Forelimb muscle (tissue), 1 donor: ENCODE results near the gene SCAMP2. TPM values are rescaled to one million over a fixed set of nuclear protein-coding genes. Genes with fewer than 3 reads are reported as not detected.
"Not testable (repeated sequence)": the region's sequence is repeated elsewhere in the genome, so short reads cannot be mapped to it uniquely, and the experiment has no call there.

Experiments used
- DNase-seq: peaks from one replicate; pipeline ENCODE4 v3.0.0-alpha.2; 2013; ENCODE audit warnings: low read depth
- polyA plus RNA-seq: library from polyadenylated mRNA; unstranded; fragments of 120-200 nt; gene quantifications from one replicate; pipeline ENCODE4 v1.2.1, GENCODE V29; 2013; ENCODE audit not compliant: insufficient read length

Gene SCAMP2
- polyA plus RNA-seq, 1 donor = 48.0 TPM

DNA sequence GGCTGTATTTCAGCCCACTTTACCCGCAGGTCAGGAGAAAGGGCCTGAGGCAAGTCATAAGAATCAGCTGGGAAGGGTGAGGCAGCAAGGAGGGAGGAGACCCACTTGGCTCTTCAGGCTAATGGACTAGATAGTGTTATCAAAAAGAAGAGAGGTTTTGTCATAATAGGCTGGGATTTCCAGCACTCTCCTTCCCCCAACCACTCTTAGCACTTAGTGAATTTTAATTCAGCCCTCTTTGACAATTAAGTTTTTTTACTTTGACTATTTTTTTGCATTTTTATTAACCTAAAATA, 17.4 kb upstream of the SCAMP2 start:
- no peak for DNase-seq

- no peak for DNase-seq
Measured at GRCh38 chr15:74889883-74890664, 16.9 kb upstream of the SCAMP2 start, which contains the start of gene MPI. Gene MPI (plus strand): TSS chr15:74890042. CDS start chr15:74890074, 32 bp downstream.

GRCh38 chr15:74889390-74889882, 16.3 kb upstream of the SCAMP2 start:
- no peak for DNase-seq

GRCh38 chr15:74888716-74889115, 15.6 kb upstream of the SCAMP2 start:
- no peak for DNase-seq

- not testable (repeated sequence) for DNase-seq
Measured at GRCh38 chr15:74887537-74888193, 14.5 kb upstream of the SCAMP2 start.

DNA sequence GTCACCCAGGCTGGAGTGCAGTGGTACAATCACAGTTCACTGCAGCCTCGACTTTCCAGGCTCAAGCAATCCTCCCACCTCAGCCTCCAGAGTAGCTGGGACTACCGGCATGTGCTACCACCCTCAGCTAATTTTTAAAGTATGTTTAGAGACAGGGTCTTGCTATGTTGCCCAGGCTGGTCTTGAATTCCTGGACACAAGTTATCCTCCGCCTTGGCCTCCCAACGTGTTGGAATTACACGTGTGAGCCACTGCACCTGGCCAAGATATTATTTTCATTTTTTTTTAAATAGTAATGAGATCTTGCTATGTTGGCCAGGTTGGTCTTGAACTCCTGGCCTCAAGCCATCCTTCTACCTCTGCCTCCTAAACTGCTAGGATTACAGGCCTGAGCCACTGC, 12.3 kb upstream of the SCAMP2 start:
- DNase-seq = no peak

GRCh38 chr15:74884428-74885223, 11.5 kb upstream of the SCAMP2 start:
- no peak for DNase-seq

GRCh38 chr15:74882528-74882927, 9.4 kb upstream of the SCAMP2 start:
- DNase-seq = no peak

DNA sequence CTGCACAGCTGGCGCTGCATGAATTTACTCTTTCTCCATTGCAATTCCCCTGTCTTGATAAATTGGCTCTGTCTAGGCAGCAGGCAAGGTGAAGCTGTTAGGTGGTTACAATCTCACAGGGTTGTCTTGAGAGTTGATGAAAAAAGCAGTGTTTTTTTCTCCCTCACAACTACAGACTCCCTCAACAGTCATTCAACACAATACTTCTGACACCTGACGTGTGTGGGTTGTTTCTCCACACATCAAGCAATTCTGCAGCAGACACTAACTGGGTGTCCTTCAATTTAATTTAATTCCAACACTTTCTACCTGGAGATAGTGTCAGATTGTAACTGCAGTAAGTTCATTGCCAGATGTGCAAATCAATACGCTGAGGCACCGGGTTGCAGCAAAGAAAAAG, 5.1 kb upstream of the SCAMP2 start:
- no peak for DNase-seq

DNA sequence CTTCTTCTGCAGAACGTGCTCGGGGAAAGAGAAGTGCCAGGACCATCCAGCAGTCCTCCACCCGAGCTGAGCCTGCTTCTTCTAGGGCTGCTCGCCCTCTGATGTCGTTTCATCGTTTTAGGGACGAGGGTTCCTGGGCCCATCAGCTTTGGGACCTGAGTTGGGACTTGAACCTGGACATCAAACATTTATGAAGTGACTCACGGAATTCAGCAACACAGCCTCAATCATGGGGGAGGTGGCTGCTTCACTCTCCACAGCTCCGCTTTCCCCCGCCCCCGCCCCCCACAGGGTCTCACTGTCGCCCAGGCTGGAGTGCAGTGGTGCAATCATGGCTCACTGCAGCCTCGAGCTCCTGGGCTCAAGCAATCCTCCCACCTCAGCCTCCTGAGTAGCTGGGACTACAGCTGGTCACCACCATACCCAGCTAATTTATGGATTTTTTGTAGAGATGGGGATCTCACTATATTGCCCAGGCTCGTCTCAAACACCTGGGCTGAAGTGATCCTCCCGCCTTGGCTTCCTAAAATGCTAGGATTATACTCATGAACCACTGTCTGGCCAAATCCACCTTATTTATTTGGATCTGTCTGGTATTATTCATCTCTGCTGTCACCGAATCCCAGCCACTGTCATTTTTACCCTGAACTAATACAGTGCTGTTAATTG, 725 bp upstream of the SCAMP2 start:
- no peak for DNase-seq

DNA sequence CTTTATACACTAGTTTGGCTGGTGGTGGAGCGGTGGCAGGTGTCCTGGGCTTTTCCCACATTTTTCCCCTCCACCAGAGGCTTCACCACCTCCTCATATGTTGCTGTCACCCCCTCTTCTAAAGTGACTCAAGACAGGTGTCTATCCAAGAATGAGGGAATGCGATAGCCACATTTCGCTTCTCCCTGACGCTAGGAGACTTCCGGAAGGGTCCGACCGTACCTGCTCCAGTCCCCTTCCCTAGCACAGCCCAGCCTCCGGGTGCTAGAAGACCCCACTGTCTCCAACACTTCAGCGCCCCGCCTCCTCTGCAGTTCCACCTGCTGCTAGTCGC, 496 bp downstream of the SCAMP2 start:
- no peak for DNase-seq

DNA sequence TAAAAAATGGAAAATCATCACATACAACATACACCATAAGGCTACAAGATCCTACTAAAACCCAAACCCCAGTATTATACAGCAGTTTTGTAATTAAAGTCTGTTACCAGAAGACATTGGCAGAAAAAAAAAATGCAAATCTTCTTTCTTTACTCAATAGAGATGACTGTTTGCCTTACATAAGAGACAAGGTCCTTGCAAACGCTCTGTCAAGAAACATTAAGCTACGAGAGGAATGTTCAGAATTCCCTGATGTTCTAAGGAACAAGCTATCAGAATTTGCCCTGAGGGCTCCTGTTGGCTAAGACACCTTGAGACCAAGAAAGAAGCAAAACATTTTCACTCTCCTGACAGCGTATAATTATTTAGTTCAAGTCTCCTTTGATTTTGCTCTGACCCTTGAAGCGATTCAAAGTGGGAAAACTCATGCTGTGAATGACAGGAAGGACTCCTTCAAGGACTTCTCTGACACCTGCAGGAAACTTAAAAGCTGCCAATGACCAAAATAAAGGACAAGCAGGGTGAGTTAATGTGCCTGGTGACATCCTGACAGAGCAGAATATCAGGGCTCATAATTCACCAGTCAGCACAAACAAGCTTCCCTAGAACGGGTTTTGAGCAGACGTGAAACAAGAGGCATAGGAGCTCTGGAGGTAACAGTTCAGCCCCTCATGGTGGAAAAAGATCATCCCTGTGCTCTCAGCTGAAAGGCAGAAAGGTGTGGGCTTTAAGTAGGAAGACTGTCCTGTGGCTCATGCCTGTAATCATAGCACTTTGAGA, 2.5 kb downstream of the SCAMP2 start:
- DNase-seq = no peak

GRCh38 chr15:74869726-74870407, 3.3 kb downstream of the SCAMP2 start:
- DNase-seq = no peak

GRCh38 chr15:74869372-74869725, 3.8 kb downstream of the SCAMP2 start:
- no peak for DNase-seq

DNA sequence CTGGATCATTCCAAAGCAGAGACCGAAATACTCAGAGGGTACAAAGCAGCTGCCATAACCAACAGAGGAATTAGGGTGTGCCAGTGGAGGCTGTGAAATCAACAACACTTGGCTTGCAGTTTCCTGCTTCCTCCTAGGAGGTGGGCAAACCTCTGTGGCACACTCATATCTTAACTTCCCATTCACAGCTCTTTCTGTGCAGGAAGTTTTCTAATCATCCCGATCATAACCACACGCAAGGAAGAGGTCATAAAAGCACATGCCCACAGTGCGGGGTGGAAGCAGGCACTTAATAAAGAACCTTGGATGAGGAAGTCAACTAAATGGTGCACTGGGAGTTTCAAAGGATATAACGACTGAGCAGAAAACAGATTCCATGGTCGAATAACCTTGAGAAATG, 5.1 kb downstream of the SCAMP2 start:
- no peak for DNase-seq

DNA sequence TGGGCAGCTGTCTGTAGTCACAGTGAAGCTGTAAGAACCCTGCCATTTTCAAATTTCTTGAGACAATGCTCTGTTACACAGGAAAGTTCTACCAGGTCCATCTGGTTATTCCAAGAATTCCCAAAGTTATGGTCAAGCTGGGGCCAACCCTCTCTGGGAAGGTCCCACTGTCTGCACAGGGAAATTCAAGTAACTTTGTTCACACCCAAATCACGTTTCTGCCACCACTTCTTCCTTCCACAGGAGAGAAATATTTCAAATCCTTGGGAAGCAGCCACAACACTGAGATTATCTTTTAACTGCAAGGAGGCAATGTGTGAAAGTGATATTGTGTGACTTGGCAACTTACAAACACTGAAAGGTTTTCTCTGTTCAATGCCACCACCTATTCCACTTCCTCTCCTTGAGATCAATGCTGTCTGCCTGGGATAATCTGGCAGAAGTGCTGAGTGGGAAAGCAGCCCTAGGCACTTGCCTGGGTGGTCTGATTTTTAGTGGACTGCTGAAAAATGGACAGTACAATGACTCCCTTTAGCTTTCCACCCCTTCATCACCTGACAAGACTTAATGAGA, 5.6 kb downstream of the SCAMP2 start:
- no peak for DNase-seq

GRCh38 chr15:74866090-74866489, 7.1 kb downstream of the SCAMP2 start:
- no peak for DNase-seq

- DNase-seq = no peak
Measured at GRCh38 chr15:74865316-74865715, 7.8 kb downstream of the SCAMP2 start.

GRCh38 chr15:74864296-74864695, 8.9 kb downstream of the SCAMP2 start:
- DNase-seq = no peak
